Measurements from ENCODE around the gene PPL. TPM values are rescaled to one million over a fixed set of nuclear protein-coding genes. Genes with fewer than 3 reads are reported as not detected.
A peak's percentile ranks its signal among the peaks of the same experiment; 100 is the strongest.

Gene PPL
- total and polyA plus RNA-seq, 2 of the 13 experiments (the other 11 are each of a cell fraction or from before 2014, with no cell fraction given), result 5.7 to 6.6 TPM

- TF ChIP-seq ZUFSP (CRISPR knock-in tag; IDR thresholded peaks at IDR 0.05; ENCODE audit: borderline replicate concordance), result no peak
- TF ChIP-seq ZSCAN9 (CRISPR knock-in tag; IDR thresholded peaks at IDR 0.05; ENCODE audit: borderline replicate concordance), result no peak
- TF ChIP-seq SOX13 (IDR thresholded peaks at IDR 0.05), result no peak
- no peak for TF ChIP-seq SOX13 (CRISPR knock-in tag; conservative IDR thresholded peaks at IDR 0.05 in 1 of 2, IDR thresholded peaks at IDR 0.05 in 1 of 2)
- no peak for TF ChIP-seq PHF5A (CRISPR knock-in tag; IDR thresholded peaks at IDR 0.05; ENCODE audit: low read depth, unreplicated experiment)
- TF ChIP-seq FOXA1 (IDR thresholded peaks at IDR 0.05), result no peak
- no peak for TF ChIP-seq FOXA1 (CRISPR knock-in tag; IDR thresholded peaks at IDR 0.05)
- no peak for TF ChIP-seq ZNF567 (CRISPR knock-in tag; IDR thresholded peaks at IDR 0.05; ENCODE audit: borderline replicate concordance)
- TF ChIP-seq ZNF550 (CRISPR knock-in tag; IDR thresholded peaks at IDR 0.05; ENCODE audit: borderline replicate concordance), result 0 out of 2 replicates have a peak, but pooled peaks have one; percentile 48
- no peak for TF ChIP-seq ZNF382 (CRISPR knock-in tag; IDR thresholded peaks at IDR 0.05; ENCODE audit: borderline replicate concordance)
- TF ChIP-seq SRSF9 (IDR thresholded peaks at IDR 0.05; ENCODE audit: borderline replicate concordance, insufficient read depth, low read depth, low read length, poor library complexity, severe bottlenecking), result no peak
- peak; percentile 5; the same call in 1 of the 2 replicates for TF ChIP-seq YEATS4 (CRISPR knock-in tag; IDR thresholded peaks at IDR 0.05; ENCODE audit: borderline replicate concordance)
- no peak for TF ChIP-seq SRF (IDR thresholded peaks at IDR 0.05; ENCODE audit: low read depth, low read length)
- TF ChIP-seq ZNF749 (CRISPR knock-in tag; IDR thresholded peaks at IDR 0.05; ENCODE audit: borderline replicate concordance), result 0 out of 2 replicates have a peak, but pooled peaks have one; percentile 44
- no peak for TF ChIP-seq MAFG (CRISPR knock-in tag; IDR thresholded peaks at IDR 0.05)
- no peak for TF ChIP-seq ZBTB39 (CRISPR knock-in tag; IDR thresholded peaks at IDR 0.05)
- 0 out of 2 replicates have a peak, but pooled peaks have one; percentile 28 for TF ChIP-seq ZSCAN20 (CRISPR knock-in tag; IDR thresholded peaks at IDR 0.05; ENCODE audit: borderline replicate concordance)
- TF ChIP-seq CREM (IDR thresholded peaks at IDR 0.05), result no peak
- no peak for TF ChIP-seq CREM (CRISPR knock-in tag; IDR thresholded peaks at IDR 0.05)
- TF ChIP-seq ONECUT2 (CRISPR knock-in tag; IDR thresholded peaks at IDR 0.05), result no peak
- TF ChIP-seq ZNF350 (CRISPR knock-in tag; IDR thresholded peaks at IDR 0.05; ENCODE audit: borderline replicate concordance, low read depth), result peak; percentile 56; the same call in 1 of the 2 replicates
- TF ChIP-seq SIX1 (CRISPR knock-in tag; IDR thresholded peaks at IDR 0.05; ENCODE audit: borderline replicate concordance), result 0 out of 2 replicates have a peak, but pooled peaks have one; percentile 9
- TF ChIP-seq ZFP41 (CRISPR knock-in tag; IDR thresholded peaks at IDR 0.05; ENCODE audit: borderline replicate concordance), result no peak
- no peak for TF ChIP-seq MBD4 (IDR thresholded peaks at IDR 0.05; ENCODE audit: borderline replicate concordance, low read length)
- no peak for TF ChIP-seq SP1 (IDR thresholded peaks at IDR 0.05)
- TF ChIP-seq SP1 (CRISPR knock-in tag; IDR thresholded peaks at IDR 0.05), result no peak
- TF ChIP-seq ZNF577 (CRISPR knock-in tag; IDR thresholded peaks at IDR 0.05; ENCODE audit: borderline replicate concordance, low read depth), result no peak
- TF ChIP-seq ZKSCAN5 (CRISPR knock-in tag; IDR thresholded peaks at IDR 0.05), result no peak
Observed at GRCh38 chr16:4936181-4936990, 562 bp downstream of the PPL start (continued).

Measured in HepG2 (cell line).